ENCODE measurements around the gene BMERB1.

- TF ChIP-seq POLR2A (IDR thresholded peaks at IDR 0.05; ENCODE audit: extremely low read depth, insufficient read length) (no peak), MAX (IDR thresholded peaks at IDR 0.05; ENCODE audit: low read depth, low read length) (no peak)
Observed at GRCh38 chr16:15542261-15542660, 107.9 kb downstream of the BMERB1 start.

All from NB4 (cell line).